SK-N-SH (cell line): Measurements from ENCODE around the gene KMT5C. TPM values are rescaled to one million over a fixed set of nuclear protein-coding genes. Genes with fewer than 3 reads are reported as not detected.

Source experiments
- CTCF ChIA-PET: fragments of 300-600, 350-600 bp; formaldehyde crosslinking; extraction: SDS; loops from one replicate; lab custom pipeline; 2021; lab: Yijun Ruan, JAX
- POLR2A ChIA-PET: fragments of 350-600 bp; sonication (Branson Sonifier 250); formaldehyde crosslinking; extraction: SDS; loops from one replicate; lab custom pipeline; 2020; ENCODE audit warnings: antibody characterized with exemption, inconsistent platforms; lab: Yijun Ruan, JAX
- DNase-seq: peaks from one replicate; pipeline ENCODE4 v3.0.0; 2012
- H2AFZ ChIP-seq: fragments of 200-600 bp; sonication (generic); 2 replicates; pipeline ENCODE4 v1.8.1; 2016; ENCODE audit warnings: antibody characterized with exemption, mild to moderate bottlenecking, low read depth
- H3F3A ChIP-seq: fragments of 200-600 bp; sonication (generic); replicated peaks from 2 replicates; pipeline ENCODE3; 2016; ENCODE audit warnings: antibody characterized with exemption, mild to moderate bottlenecking; ENCODE audit not compliant: insufficient read depth
- H3K27ac ChIP-seq, 2 experiments: fragments of 200-500 bp in 1 of 2; fragments of 200-600 bp in 1 of 2; sonication (Bioruptor generic) in 1 of 2; sonication (generic), shearing (Covaris generic) in 1 of 2; 2 replicates each; pipeline versions ENCODE4 v1.5.1 to v1.6.1; 2014 to 2016; ENCODE audit warnings: low read depth in 2 of 2, inconsistent platforms in 1 of 2, low read length in 1 of 2, mild to moderate bottlenecking in 1 of 2, mixed read lengths in 1 of 2
- H3K27me3 ChIP-seq: fragments of 200-600 bp; sonication (generic), shearing (Covaris generic); 2 replicates; pipeline ENCODE4 v1.6.1; 2016; ENCODE audit warnings: mixed run types; ENCODE audit not compliant: insufficient read depth
- H3K36me3 ChIP-seq, 2 experiments: fragments of 200-500 bp in 1 of 2; fragments of 200-600 bp in 1 of 2; sonication (Bioruptor generic) in 1 of 2; sonication (generic) in 1 of 2; replicated peaks in 1 of 2; 2 replicates each; pipeline versions ENCODE3 to v1.5.1; 2014 to 2016; ENCODE audit warnings: low read length in 1 of 2, mild to moderate bottlenecking in 1 of 2; ENCODE audit not compliant: insufficient read depth in 2 of 2, control insufficient read depth in 1 of 2
- H3K4me1 ChIP-seq, 2 experiments: fragments of 200-500 bp in 1 of 2; fragments of 200-600 bp in 1 of 2; sonication (Bioruptor generic) in 1 of 2; sonication (generic), shearing (Covaris generic) in 1 of 2; 2 replicates each; pipeline versions ENCODE4 v1.5.1 to v1.6.1; 2014 to 2016; ENCODE audit warnings: low read depth in 1 of 2, low read length in 1 of 2, mixed run types in 1 of 2; ENCODE audit not compliant: insufficient read depth in 2 of 2, control insufficient read depth in 1 of 2
- H3K4me2 ChIP-seq: fragments of 200-600 bp; sonication (generic), shearing (Covaris generic); 2 replicates; pipeline ENCODE4 v1.6.1; 2017; ENCODE audit warnings: mixed run types
- H3K4me3 ChIP-seq, 2 experiments: fragments of 200-500 bp in 1 of 2; fragments of 200-600 bp in 1 of 2; sonication (Bioruptor generic) in 1 of 2; sonication (generic), shearing (Covaris generic) in 1 of 2; 2 replicates each; pipeline versions ENCODE4 v1.5.1 to v1.8.1; 2014 to 2016; ENCODE audit warnings: low read depth in 2 of 2, inconsistent platforms in 1 of 2, low read length in 1 of 2, mild to moderate bottlenecking in 1 of 2, mixed read lengths in 1 of 2, moderate library complexity in 1 of 2
- H3K79me2 ChIP-seq: fragments of 200-600 bp; sonication (generic); 2 replicates; pipeline ENCODE4 v1.8.1; 2017; ENCODE audit warnings: mild to moderate bottlenecking; ENCODE audit not compliant: insufficient read depth
- H3K9ac ChIP-seq: fragments of 200-600 bp; sonication (generic); 2 replicates; pipeline ENCODE4 v1.6.1; 2017; ENCODE audit warnings: mixed run types
- H3K9me2 ChIP-seq: fragments of 200-600 bp; sonication (generic); 2 replicates; pipeline ENCODE4 v1.6.1; 2017; ENCODE audit warnings: mixed run types
- H3K9me3 ChIP-seq: fragments of 200-600 bp; sonication (generic); 2 replicates; pipeline ENCODE4 v1.6.1; 2017; ENCODE audit warnings: mixed run types, mild to moderate bottlenecking, moderate library complexity
- H4K20me1 ChIP-seq: fragments of 200-600 bp; sonication (generic); 2 replicates; pipeline ENCODE4 v1.6.1; 2017; ENCODE audit warnings: mild to moderate bottlenecking, mixed run types; ENCODE audit not compliant: insufficient read depth
- CHD2 ChIP-seq: fragments of 150-350 bp; IDR thresholded peaks from 2 replicates; pipeline ENCODE4 v1.6.1; 2018; ENCODE audit warnings: low read length; ENCODE audit not compliant: partially characterized antibody
- CTCF ChIP-seq: fragments of 200-600 bp; sonication (generic); IDR thresholded peaks from 2 replicates; pipeline ENCODE4 v1.6.1; 2017; ENCODE audit warnings: antibody characterized with exemption, mild to moderate bottlenecking, moderate library complexity
- ELF1 ChIP-seq: IDR thresholded peaks from 2 replicates; pipeline ENCODE4 v1.4.0; 2012
- GATA2 ChIP-seq: sonication (generic); formaldehyde crosslinking; IDR thresholded peaks from 2 replicates; pipeline ENCODE4 v1.5.0; 2020; ENCODE audit warnings: mild to moderate bottlenecking, missing genetic modification reagents
- IRF3 ChIP-seq: fragments of 150-350 bp; IDR thresholded peaks from 2 replicates; pipeline ENCODE4 v1.6.1; 2016; ENCODE audit warnings: mild to moderate bottlenecking, low read depth, low read length
- MEF2A ChIP-seq: IDR thresholded peaks from 2 replicates; pipeline ENCODE4 v1.4.0; 2012; ENCODE audit warnings: low read depth, borderline replicate concordance
- NRF1 ChIP-seq: IDR thresholded peaks from 2 replicates; pipeline ENCODE4 v1.6.1; 2012; ENCODE audit warnings: low read depth, mild to moderate bottlenecking, low read length
- PBX3 ChIP-seq: IDR thresholded peaks from 2 replicates; pipeline ENCODE4; 2012
- POLR2AphosphoS5 ChIP-seq: IDR thresholded peaks from 2 replicates; pipeline ENCODE4 v1.6.1; 2012; ENCODE audit warnings: low read depth, low read length
- RCOR1 ChIP-seq: fragments of 150-350 bp; IDR thresholded peaks from 2 replicates; pipeline ENCODE4 v1.6.1; 2017; ENCODE audit warnings: antibody characterized with exemption, low read length
- RFX5 ChIP-seq: IDR thresholded peaks from 2 replicates; pipeline ENCODE4 v1.6.1; 2012; ENCODE audit warnings: mild to moderate bottlenecking, improper control_type of control experiment, low read length
- SIN3A ChIP-seq: IDR thresholded peaks from 2 replicates; pipeline ENCODE4 v1.6.1; 2012; ENCODE audit warnings: low read depth, mild to moderate bottlenecking, low read length, moderate library complexity, borderline replicate concordance
- TCF12 ChIP-seq: IDR thresholded peaks from 2 replicates; pipeline ENCODE4 v1.4.0; 2012
- USF1 ChIP-seq: IDR thresholded peaks from 2 replicates; pipeline ENCODE4 v1.4.0; 2012; ENCODE audit warnings: low read depth, borderline replicate concordance
- USF2 ChIP-seq: fragments of 150-350 bp; IDR thresholded peaks from 2 replicates; pipeline ENCODE4 v1.6.1; 2017; ENCODE audit warnings: antibody characterized with exemption, low read length, low read depth, borderline replicate concordance
- YY1 ChIP-seq: IDR thresholded peaks from 2 replicates; pipeline ENCODE4 v1.4.0; 2012; ENCODE audit warnings: low read depth, mild to moderate bottlenecking
- WGBS: methylation state at CpG from one replicate; pipeline ENCODE4 v1.1.6; 2017; ENCODE audit warnings: low lambda C conversion rate; 5-methylcytosine and 5-hydroxymethylcytosine counted together
- polyA plus RNA-seq, 3 experiments: library from polyadenylated mRNA; depleted of rRNA; stranded (reverse); fragments of >200 nt; gene quantifications; 2 replicates each; pipeline ENCODE4 v1.2.3, GENCODE V29; 2012

KMT5C gene
- polyA plus RNA-seq, 1 of the 3 experiments (the other 2 are of a cell fraction), result 14.0 TPM

GRCh38 chr19:55355213-55355821 is 15.6 kb downstream of the KMT5C start:
- H3K27me3 ChIP-seq, result peaks cover 38% of the 10 kb centered on the region
- no peak overlapping the region for H3K4me2 ChIP-seq
- no peaks in the 10 kb centered on the region for H3K9me2 ChIP-seq
- CTCF ChIA-PET, result interaction anchor here (1.0 to 2.6 kb wide), 3 partner anchors 29 to 63 kb away, joined by 4 to 8 read pairs (median 8); partner anchors contain the start of gene TMEM238
- 33% methylated on average over 12 of the region's 13 CpGs for WGBS
- H3K9me3 ChIP-seq, result no peaks in the 10 kb centered on the region
- no peaks in the 10 kb centered on the region for H3K36me3 ChIP-seq
- H2AFZ ChIP-seq, result no peak overlapping the region
- peaks cover 9% of the 10 kb centered on the region for H3F3A ChIP-seq
- POLR2A ChIA-PET, result interaction anchor here (1.2 kb wide), 1 partner anchor 14 kb away, joined by 4 read pairs; no protein-coding TSS in a partner anchor
- H4K20me1 ChIP-seq, result no peaks in the 10 kb centered on the region
- no peaks in the 10 kb centered on the region for H3K79me2 ChIP-seq
- no peak overlapping the region for H3K9ac ChIP-seq
- peaks cover 0 to 21% of the 10 kb centered on the region in 2 experiments; a peak in 1 of 4 replicates for H3K4me1 ChIP-seq
- TF ChIP-seq CHD2, result no peak
- TF ChIP-seq ELF1, result no peak
- no peak overlapping the region for H3K27ac ChIP-seq
- no peak overlapping the region for H3K4me3 ChIP-seq
- DNase-seq, result peak; percentile 72

GRCh38 chr19:55358493-55358892 is 18.8 kb downstream of the KMT5C start:
- Histone ChIP-seq H3K4me3 (no peak overlapping the region), H3K27me3 (peaks cover 23% of the 10 kb centered on the region)
- no peak for TF ChIP-seq RFX5
- TF ChIP-seq USF1, result no peak
- TF ChIP-seq RCOR1, result no peak
- no peak for TF ChIP-seq CTCF
- no peak for TF ChIP-seq SIN3A
- TF ChIP-seq NRF1, result no peak
- no peak for TF ChIP-seq GATA2 (CRISPR knock-in tag)
- no peak for TF ChIP-seq TCF12
- TF ChIP-seq POLR2AphosphoS5, result no peak
- no peak for TF ChIP-seq PBX3
- TF ChIP-seq YY1, result no peak
- TF ChIP-seq IRF3, result no peak
- no peak for TF ChIP-seq MEF2A
- no peak for TF ChIP-seq USF2
- TF ChIP-seq, all 33 proteins: peak for 0
- POLR2A ChIA-PET, result interaction anchor here (0.9 kb wide), 1 partner anchor 19 kb away, joined by 6 read pairs; no protein-coding TSS in a partner anchor
- DNase-seq, result no peak
- Histone ChIP-seq H3K27ac (no peak overlapping the region), H2AFZ (no peak overlapping the region), H4K20me1 (no peaks in the 10 kb centered on the region), H3K9me2 (no peaks in the 10 kb centered on the region), H3K9ac (no peak overlapping the region), H3K79me2 (no peaks in the 10 kb centered on the region), H3K4me2 (no peak overlapping the region), H3K36me3 (no peaks in the 10 kb centered on the region), H3F3A (peaks cover 9% of the 10 kb centered on the region), H3K9me3 (no peaks in the 10 kb centered on the region), H3K4me1 (peaks cover 0 to 13% of the 10 kb centered on the region in 2 experiments; a peak in 1 of 4 replicates)
- WGBS, result 97% methylated on average over 9 of the region's 19 CpGs
- CTCF ChIA-PET, result interaction anchor here (1.6 kb wide), 1 partner anchor 57 kb away, joined by 3 read pairs; no protein-coding TSS in a partner anchor
